ENCODE data around the gene TTLL3. TPM values are rescaled to one million over a fixed set of nuclear protein-coding genes. Genes with fewer than 3 reads are reported as not detected.

TTLL3 gene
- total and polyA plus RNA-seq, 2 of the 8 experiments (the other 6 are each of a cell fraction or from before 2014, with no cell fraction given), result 5.9 to 8.9 TPM

DNA sequence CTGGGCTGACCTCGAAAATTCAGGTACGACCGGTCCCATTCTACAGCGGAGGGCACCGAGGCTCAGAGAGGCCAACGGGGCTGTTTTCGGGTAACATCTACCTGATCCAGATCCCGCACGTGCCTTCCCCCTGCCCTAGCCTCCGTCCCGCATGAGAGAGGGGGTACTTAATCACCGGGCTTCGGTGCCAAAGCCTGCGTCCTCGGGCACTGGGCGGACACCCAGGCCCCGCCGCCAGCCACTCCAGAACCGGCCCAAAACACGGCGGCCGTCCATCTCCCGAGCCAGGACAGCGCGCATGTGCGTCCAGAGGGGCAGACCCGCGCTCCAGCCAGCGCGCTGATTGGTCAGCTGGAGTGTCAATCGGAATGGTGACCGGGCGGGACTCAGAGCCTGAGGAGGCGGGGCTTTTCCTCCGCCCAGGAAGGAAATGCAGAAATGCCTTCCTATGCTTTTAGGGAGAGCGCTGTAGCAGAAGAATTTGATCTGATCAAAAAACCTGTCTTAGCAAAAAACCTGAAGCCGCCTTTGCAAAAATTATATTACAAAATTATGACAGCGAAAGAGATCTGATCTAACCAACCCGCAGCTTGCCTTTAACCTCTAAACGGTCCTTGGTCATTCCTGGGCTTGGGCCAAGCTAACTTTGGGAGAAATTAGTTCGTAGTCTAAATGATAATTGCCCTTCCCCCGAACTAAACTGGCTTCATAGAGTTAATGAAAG lies 33.8 kb downstream of the TTLL3 start, which contains the start of gene RPUSD3 (continued):
- no peak for TF ChIP-seq TEAD4 (IDR thresholded peaks at IDR 0.05; ENCODE audit: low read depth, low read length)
- TF ChIP-seq, protein P1, sequence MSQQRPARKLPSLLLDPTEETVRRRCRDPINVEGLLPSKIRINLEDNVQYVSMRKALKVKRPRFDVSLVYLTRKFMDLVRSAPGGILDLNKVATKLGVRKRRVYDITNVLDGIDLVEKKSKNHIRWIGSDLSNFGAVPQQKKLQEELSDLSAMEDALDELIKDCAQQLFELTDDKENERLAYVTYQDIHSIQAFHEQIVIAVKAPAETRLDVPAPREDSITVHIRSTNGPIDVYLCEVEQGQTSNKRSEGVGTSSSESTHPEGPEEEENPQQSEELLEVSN (IDR thresholded peaks at IDR 0.05), result peak; percentile 65
- TF ChIP-seq SP1 (IDR thresholded peaks at IDR 0.05; ENCODE audit: low read depth, low read length), result peak; percentile 89
- TF ChIP-seq JUND (IDR thresholded peaks at IDR 0.05; ENCODE audit: low read length), result no peak
- no peak for TF ChIP-seq EGR1 (IDR thresholded peaks at IDR 0.05; ENCODE audit: borderline replicate concordance, low read depth, low read length)
- TF ChIP-seq POU5F1 (IDR thresholded peaks at IDR 0.05; ENCODE audit: low read depth, low read length), result no peak
- no peak for TF ChIP-seq RXRA (IDR thresholded peaks at IDR 0.05; ENCODE audit: insufficient read depth, low read depth, low read length)
- TF ChIP-seq HDAC2 (IDR thresholded peaks at IDR 0.05; ENCODE audit: borderline replicate concordance in 1 of 2, low read depth in 2 of 2, low read length in 2 of 2), result no peak
- no peak for TF ChIP-seq SIX5 (IDR thresholded peaks at IDR 0.05; ENCODE audit: low read depth, low read length)
- no peak for TF ChIP-seq JUN (IDR thresholded peaks at IDR 0.05; ENCODE audit: low read depth, low read length)
- TF ChIP-seq YY1 (IDR thresholded peaks at IDR 0.05; ENCODE audit: low read depth, low read length), result 0 out of 2 replicates have a peak, but pooled peaks have one; percentile 14
- peak in 1 of 2 experiments; percentile 69; a peak in 2 of 3 replicates for TF ChIP-seq POLR2A (IDR thresholded peaks at IDR 0.05; ENCODE audit: control extremely low read depth in 1 of 2, low read depth in 2 of 2, low read length in 2 of 2)
- TF ChIP-seq, protein P2, sequence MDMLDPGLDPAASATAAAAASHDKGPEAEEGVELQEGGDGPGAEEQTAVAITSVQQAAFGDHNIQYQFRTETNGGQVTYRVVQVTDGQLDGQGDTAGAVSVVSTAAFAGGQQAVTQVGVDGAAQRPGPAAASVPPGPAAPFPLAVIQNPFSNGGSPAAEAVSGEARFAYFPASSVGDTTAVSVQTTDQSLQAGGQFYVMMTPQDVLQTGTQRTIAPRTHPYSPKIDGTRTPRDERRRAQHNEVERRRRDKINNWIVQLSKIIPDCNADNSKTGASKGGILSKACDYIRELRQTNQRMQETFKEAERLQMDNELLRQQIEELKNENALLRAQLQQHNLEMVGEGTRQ (IDR thresholded peaks at IDR 0.05; ENCODE audit: low read length), result no peak
- no peak for TF ChIP-seq SUZ12 (IDR thresholded peaks at IDR 0.05; ENCODE audit: low read length)
- no peak for TF ChIP-seq TBP (IDR thresholded peaks at IDR 0.05; ENCODE audit: low read depth, low read length)
- TF ChIP-seq, protein P3, sequence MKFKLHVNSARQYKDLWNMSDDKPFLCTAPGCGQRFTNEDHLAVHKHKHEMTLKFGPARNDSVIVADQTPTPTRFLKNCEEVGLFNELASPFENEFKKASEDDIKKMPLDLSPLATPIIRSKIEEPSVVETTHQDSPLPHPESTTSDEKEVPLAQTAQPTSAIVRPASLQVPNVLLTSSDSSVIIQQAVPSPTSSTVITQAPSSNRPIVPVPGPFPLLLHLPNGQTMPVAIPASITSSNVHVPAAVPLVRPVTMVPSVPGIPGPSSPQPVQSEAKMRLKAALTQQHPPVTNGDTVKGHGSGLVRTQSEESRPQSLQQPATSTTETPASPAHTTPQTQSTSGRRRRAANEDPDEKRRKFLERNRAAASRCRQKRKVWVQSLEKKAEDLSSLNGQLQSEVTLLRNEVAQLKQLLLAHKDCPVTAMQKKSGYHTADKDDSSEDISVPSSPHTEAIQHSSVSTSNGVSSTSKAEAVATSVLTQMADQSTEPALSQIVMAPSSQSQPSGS (IDR thresholded peaks at IDR 0.05; ENCODE audit: low read length), result no peak
- TF ChIP-seq GTF2F1 (IDR thresholded peaks at IDR 0.05; ENCODE audit: borderline replicate concordance, low read depth, low read length), result no peak
- peak; percentile 74 for TF ChIP-seq SP2 (IDR thresholded peaks at IDR 0.05; ENCODE audit: low read length)
- TF ChIP-seq RNF2 (IDR thresholded peaks at IDR 0.05; ENCODE audit: borderline replicate concordance, low read depth, low read length, missing control alignments, poor library complexity, severe bottlenecking), result no peak
- no peak for TF ChIP-seq RFX5 (IDR thresholded peaks at IDR 0.05; ENCODE audit: borderline replicate concordance, low read depth, low read length)

All from H1 (cell line).